IMR-90 (cell line): ENCODE data around the gene BRD3. TPM values are rescaled to one million over a fixed set of nuclear protein-coding genes. Genes with fewer than 3 reads are reported as not detected.

Experiments used
- ATAC-seq: fragments of 200-7000 bp; cut with Tn5 transposase; 2 replicates; pipeline ENCODE4 v1.9.1; 2020; ENCODE audit warnings: low read depth, mild to moderate bottlenecking, moderate library complexity
- BruUV-seq: library from RNA; stranded (reverse); fragments of 400-500 nt; replicated peaks from 2 replicates; lab custom pipeline; 2021; lab: Mats Ljungman, UMichigan
- CTCF ChIA-PET: fragments of 300-600 bp; formaldehyde crosslinking; extraction: SDS; loops from one replicate; lab custom pipeline; 2021; ENCODE audit warnings: antibody characterized with exemption; lab: Yijun Ruan, JAX
- POLR2A ChIA-PET: fragments of 300-600 bp; sonication (Branson Sonifier 250); formaldehyde crosslinking; loops from one replicate; lab custom pipeline; 2022; ENCODE audit warnings: antibody characterized with exemption; ENCODE audit not compliant: unreplicated experiment; lab: Charles Lee
- DNase-seq: peaks from one replicate; pipeline ENCODE4 v3.0.0; 2013
- H2AFZ ChIP-seq: replicated peaks from 2 replicates; pipeline ENCODE3; 2013; ENCODE audit warnings: low read length, mild to moderate bottlenecking; ENCODE audit not compliant: poor library complexity
- H2AK5ac ChIP-seq: 2 replicates; pipeline ENCODE4 v1.6.1; 2013; ENCODE audit warnings: low read depth, low read length, inconsistent platforms
- H2AK9ac ChIP-seq: replicated peaks from 2 replicates; pipeline ENCODE3; 2013; ENCODE audit warnings: mild to moderate bottlenecking, low read depth, low read length, moderate library complexity; ENCODE audit not compliant: poor library complexity
- H2BK120ac ChIP-seq: 2 replicates; pipeline ENCODE4 v1.6.1; 2013; ENCODE audit warnings: low read depth, low read length, inconsistent platforms
- H2BK15ac ChIP-seq: 3 replicates; pipeline ENCODE4 v1.6.1; 2013; ENCODE audit warnings: low read depth, low read length, inconsistent platforms
- H2BK20ac ChIP-seq: 2 replicates; pipeline ENCODE4 v1.6.1; 2013; ENCODE audit warnings: low read depth, mild to moderate bottlenecking, inconsistent platforms, low read length, moderate library complexity
- H2BK5ac ChIP-seq: 2 replicates; pipeline ENCODE4 v1.6.1; 2013; ENCODE audit warnings: mild to moderate bottlenecking, low read depth, low read length, inconsistent platforms; ENCODE audit not compliant: poor library complexity, severe bottlenecking
- H3K14ac ChIP-seq: replicated peaks from 2 replicates; pipeline ENCODE4 v1.6.1; 2013; ENCODE audit warnings: low read depth, low read length, inconsistent platforms
- H3K18ac ChIP-seq: 2 replicates; pipeline ENCODE4 v1.6.1; 2013; ENCODE audit warnings: low read depth, low read length, control low read depth
- H3K23ac ChIP-seq: 2 replicates; pipeline ENCODE4 v1.6.1; 2013; ENCODE audit warnings: low read depth, low read length, inconsistent platforms
- H3K27ac ChIP-seq: 2 replicates; pipeline ENCODE4 v1.5.1; 2013; ENCODE audit warnings: mild to moderate bottlenecking, control low read depth, low read length; ENCODE audit not compliant: insufficient read depth
- H3K27me3 ChIP-seq: 2 replicates; pipeline ENCODE4 v1.6.1; 2013; ENCODE audit warnings: low read length; ENCODE audit not compliant: control insufficient read depth, insufficient read depth
- H3K36me3 ChIP-seq: 2 replicates; pipeline ENCODE4 v1.6.1; 2013; ENCODE audit warnings: low read length, mixed read lengths; ENCODE audit not compliant: control insufficient read depth, insufficient read depth
- H3K4ac ChIP-seq: 2 replicates; pipeline ENCODE4 v1.6.1; 2013; ENCODE audit warnings: low read depth, low read length, inconsistent platforms
- H3K4me1 ChIP-seq: 2 replicates; pipeline ENCODE4 v1.6.1; 2013; ENCODE audit warnings: low read length, mixed read lengths; ENCODE audit not compliant: control insufficient read depth, insufficient read depth
- H3K4me2 ChIP-seq: 2 replicates; pipeline ENCODE4 v1.6.1; 2013; ENCODE audit warnings: low read depth, mild to moderate bottlenecking, control low read depth, low read length, moderate library complexity
- H3K4me3 ChIP-seq: 2 replicates; pipeline ENCODE4 v1.5.1; 2013; ENCODE audit warnings: low read depth, mild to moderate bottlenecking, control low read depth, low read length, moderate library complexity; ENCODE audit not compliant: insufficient read depth
- H3K56ac ChIP-seq: 2 replicates; pipeline ENCODE4 v1.6.1; 2013; ENCODE audit warnings: low read length, inconsistent platforms; ENCODE audit not compliant: insufficient read depth; ENCODE audit errors: extremely low read depth
- H3K79me1 ChIP-seq, 2 experiments: 2 replicates each; pipeline ENCODE4 v1.6.1; 2013; ENCODE audit warnings: low read length in 2 of 2, inconsistent platforms in 1 of 2, low read depth in 1 of 2
- H3K9ac ChIP-seq: 2 replicates; pipeline ENCODE4 v1.6.1; 2013; ENCODE audit warnings: low read depth, low read length, control low read depth
- H3K9me1 ChIP-seq: 2 replicates; pipeline ENCODE4 v1.6.1; 2013; ENCODE audit warnings: low read length, inconsistent platforms; ENCODE audit not compliant: insufficient read depth
- H3K9me3 ChIP-seq: 2 replicates; pipeline ENCODE4 v1.6.1; 2013; ENCODE audit warnings: low read length; ENCODE audit not compliant: control insufficient read depth, insufficient read depth
- H4K20me1 ChIP-seq: 2 replicates; pipeline ENCODE4 v1.6.1; 2013; ENCODE audit warnings: low read length, inconsistent platforms; ENCODE audit not compliant: insufficient read depth
- H4K5ac ChIP-seq: 2 replicates; pipeline ENCODE4 v1.6.1; 2013; ENCODE audit warnings: mild to moderate bottlenecking, low read depth, low read length, control low read depth
- H4K8ac ChIP-seq, 2 experiments: 2 replicates each; pipeline ENCODE4 v1.6.1; 2013; ENCODE audit warnings: low read depth in 2 of 2, low read length in 2 of 2, control low read depth in 1 of 2, inconsistent platforms in 1 of 2
- H4K91ac ChIP-seq: 2 replicates; pipeline ENCODE4 v1.6.1; 2013; ENCODE audit warnings: low read depth, low read length, inconsistent platforms; ENCODE audit not compliant: insufficient read depth
- BHLHE40 ChIP-seq: fragments of 150-350 bp; IDR thresholded peaks from 2 replicates; pipeline ENCODE4 v1.6.1; 2016; ENCODE audit warnings: mild to moderate bottlenecking, low read depth, low read length
- CEBPB ChIP-seq: IDR thresholded peaks from 2 replicates; pipeline ENCODE4 v1.6.1; 2012; ENCODE audit warnings: low read depth, low read length, improper control_type of control experiment
- CHD1 ChIP-seq: IDR thresholded peaks from 2 replicates; pipeline ENCODE4 v1.6.1; 2012; ENCODE audit warnings: low read depth, low read length, improper control_type of control experiment
- ELK1 ChIP-seq: fragments of 150-350 bp; IDR thresholded peaks from 2 replicates; pipeline ENCODE4 v1.6.1; 2016; ENCODE audit warnings: low read depth, mild to moderate bottlenecking, low read length, moderate library complexity, borderline replicate concordance
- MAFK ChIP-seq: IDR thresholded peaks from 2 replicates; pipeline ENCODE4 v1.6.1; 2012; ENCODE audit warnings: low read depth, low read length, improper control_type of control experiment
- MXI1 ChIP-seq: IDR thresholded peaks from 2 replicates; pipeline ENCODE4 v1.6.1; 2012; ENCODE audit warnings: low read depth, mild to moderate bottlenecking, low read length, moderate library complexity, borderline replicate concordance
- NFE2L2 ChIP-seq: fragments of 150-350 bp; IDR thresholded peaks from 2 replicates; pipeline ENCODE4 v1.6.1; 2016; ENCODE audit warnings: low read depth, mild to moderate bottlenecking, low read length
- RCOR1 ChIP-seq: IDR thresholded peaks from 2 replicates; pipeline ENCODE4 v1.6.1; 2012; ENCODE audit warnings: mild to moderate bottlenecking, low read length, improper control_type of control experiment; ENCODE audit not compliant: insufficient replicate concordance
- RFX5 ChIP-seq: IDR thresholded peaks from 2 replicates; pipeline ENCODE4 v1.8.0; 2012; ENCODE audit warnings: low read depth, mild to moderate bottlenecking, low read length, moderate library complexity
- USF2 ChIP-seq: fragments of 150-350 bp; IDR thresholded peaks from 2 replicates; pipeline ENCODE4 v1.6.1; 2017; ENCODE audit warnings: mild to moderate bottlenecking, antibody characterized with exemption, low read length, low read depth
- WGBS, 2 experiments: methylation state at CpG; one replicate each; pipeline versions ENCODE4 v1.1.5 to v1.1.7; 2013; ENCODE audit warnings: missing lambda C conversion rate in 2 of 2; ENCODE audit not compliant: insufficient read length in 1 of 2; ENCODE audit errors: extremely low coverage in 2 of 2; 5-methylcytosine and 5-hydroxymethylcytosine counted together
- dilution Hi-C: fragments of 300-500 bp; cut with HindIII; formaldehyde crosslinking; loops from one replicate; pipeline ENCODE4 v1.14.3; 2018; ENCODE audit warnings: low sequenced_read_pairs; ENCODE audit not compliant: unreplicated experiment
- in situ Hi-C: fragments of 300-500 bp; cut with MboI; formaldehyde crosslinking; loops from 3 replicates; pipeline ENCODE4 v1.14.3; 2019; ENCODE audit warnings: low sequenced_read_pairs, inconsistent platforms, mixed read lengths
- intact Hi-C: fragments of 100-400 bp; cut with micrococcal nuclease; formaldehyde crosslinking; loops from 2 replicates; pipeline ENCODE4 v1.10.0; 2022
- polyA plus RNA-seq, 3 experiments: library from polyadenylated mRNA; depleted of rRNA; stranded (reverse); fragments of >200 nt; gene quantifications; 2 replicates each; pipeline ENCODE4 v1.2.3, GENCODE V29; 2012; ENCODE audit warnings: low replicate concordance in 1 of 3
- total RNA-seq: library from RNA; depleted of rRNA; stranded (reverse); fragments of >200 nt; gene quantifications from 2 replicates; pipeline ENCODE4 v1.2.3, GENCODE V29; 2012

Gene BRD3
- total and polyA plus RNA-seq, 2 of the 4 experiments (the other 2 are of a cell fraction) = 2.2 to 7.1 TPM

GRCh38 chr9:134064711-134065110, 3.1 kb downstream of the BRD3 start:
- DNase-seq (no peak), ATAC-seq (no peak)
- Histone ChIP-seq H2AK5ac (no peak overlapping the region), H3K79me1 (peaks cover 23 to 73% of the 10 kb centered on the region in 2 experiments), H3K27ac (no peak overlapping the region), H3K9me3 (no peaks in the 10 kb centered on the region), H3K18ac (no peak overlapping the region), H3K23ac (no peak overlapping the region), H2BK5ac (no peak overlapping the region), H4K20me1 (peaks cover 71% of the 10 kb centered on the region), H3K9ac (no peak overlapping the region), H3K4me1 (peaks cover 9% of the 10 kb centered on the region), H2AFZ (no peak overlapping the region), H3K4ac (no peak overlapping the region), H2BK15ac (no peak overlapping the region), H2BK120ac (no peak overlapping the region), H3K56ac (no peak overlapping the region), H2BK20ac (no peak overlapping the region), H3K4me3 (no peak overlapping the region), H3K4me2 (no peak overlapping the region), H3K14ac (no peak overlapping the region), H3K9me1 (peaks cover 12% of the 10 kb centered on the region; the same call in 1 of the 2 replicates), H4K5ac (no peak overlapping the region), H2AK9ac (no peak overlapping the region), H3K36me3 (no peaks in the 10 kb centered on the region), H4K8ac (no peak overlapping the region), H3K27me3 (peaks cover 7% of the 10 kb centered on the region), H4K91ac (no peak overlapping the region)
- ChIA-PET POLR2A (no interaction called here), CTCF (interaction anchor here (0.7 kb wide), 1 partner anchor 55 kb away, joined by 7 read pairs; no protein-coding TSS in a partner anchor)
- in situ Hi-C loops (no loop called here), intact Hi-C loops (loop anchor here (10.0 kb wide), 2 partner anchors 260 to 380 kb away; partner anchors contain the start of gene RXRA), dilution Hi-C loops (no loop called here)
- 94% methylated on average over 3 of the region's 7 CpGs; no CpG with 5 or more reads in 1 of the 2 experiments for WGBS, 2 experiments
- no TSS peak for BruUV-seq
- TF ChIP-seq USF2 (no peak), ELK1 (no peak), MAFK (no peak), RCOR1 (no peak), MXI1 (no peak), CHD1 (no peak), NFE2L2 (no peak), RFX5 (no peak), CEBPB (no peak), BHLHE40 (no peak)
